Measurements from ENCODE around the gene ABLIM3. TPM values are rescaled to one million over a fixed set of nuclear protein-coding genes. Genes with fewer than 3 reads are reported as not detected.

The ABLIM3 gene
- total and polyA plus RNA-seq, 12 donors = 1.6 to 27.6 (median 12.9) TPM

DNA sequence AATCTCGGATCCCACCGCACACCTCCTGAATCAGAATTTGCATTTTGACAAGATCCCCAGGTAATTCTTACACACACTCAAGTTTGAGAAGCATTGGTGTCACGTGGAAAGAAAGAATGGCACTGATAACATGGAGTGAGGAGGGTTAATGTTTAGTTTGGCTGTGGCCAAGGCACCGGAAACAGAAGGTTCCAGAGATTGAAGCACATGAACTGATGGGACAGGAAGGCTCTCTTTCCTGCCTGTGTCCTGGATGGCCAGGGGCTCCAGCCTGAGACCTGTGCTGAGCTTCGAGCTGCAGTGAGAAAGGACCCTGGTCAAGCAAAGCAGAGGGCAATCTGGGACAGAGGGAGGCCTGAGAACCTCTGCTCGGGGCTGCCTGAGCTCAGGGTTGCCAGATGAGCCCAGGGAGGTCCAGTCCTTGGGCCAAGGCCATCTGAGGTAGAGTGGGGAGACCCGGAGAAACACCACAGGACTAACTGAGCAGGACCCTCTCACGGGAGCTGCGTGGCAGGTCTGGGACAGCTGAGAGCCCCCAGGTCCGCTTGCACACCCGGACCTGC lies 157.6 kb downstream of the ABLIM3 start:
- no peak for TF ChIP-seq POLR2A (IDR thresholded peaks at IDR 0.05)
- TF ChIP-seq, protein P1, sequence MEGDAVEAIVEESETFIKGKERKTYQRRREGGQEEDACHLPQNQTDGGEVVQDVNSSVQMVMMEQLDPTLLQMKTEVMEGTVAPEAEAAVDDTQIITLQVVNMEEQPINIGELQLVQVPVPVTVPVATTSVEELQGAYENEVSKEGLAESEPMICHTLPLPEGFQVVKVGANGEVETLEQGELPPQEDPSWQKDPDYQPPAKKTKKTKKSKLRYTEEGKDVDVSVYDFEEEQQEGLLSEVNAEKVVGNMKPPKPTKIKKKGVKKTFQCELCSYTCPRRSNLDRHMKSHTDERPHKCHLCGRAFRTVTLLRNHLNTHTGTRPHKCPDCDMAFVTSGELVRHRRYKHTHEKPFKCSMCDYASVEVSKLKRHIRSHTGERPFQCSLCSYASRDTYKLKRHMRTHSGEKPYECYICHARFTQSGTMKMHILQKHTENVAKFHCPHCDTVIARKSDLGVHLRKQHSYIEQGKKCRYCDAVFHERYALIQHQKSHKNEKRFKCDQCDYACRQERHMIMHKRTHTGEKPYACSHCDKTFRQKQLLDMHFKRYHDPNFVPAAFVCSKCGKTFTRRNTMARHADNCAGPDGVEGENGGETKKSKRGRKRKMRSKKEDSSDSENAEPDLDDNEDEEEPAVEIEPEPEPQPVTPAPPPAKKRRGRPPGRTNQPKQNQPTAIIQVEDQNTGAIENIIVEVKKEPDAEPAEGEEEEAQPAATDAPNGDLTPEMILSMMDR (IDR thresholded peaks at IDR 0.05) = no peak
- H3K4me1 ChIP-seq (replicated peaks in 1 of 2) = no peaks in the 10 kb centered on the region
- H3K27me3 ChIP-seq = no peaks in the 10 kb centered on the region
- no peak overlapping the region for H3K4me3 ChIP-seq
- no peaks in the 10 kb centered on the region for H3K9me3 ChIP-seq (replicated peaks in 1 of 3)
- peak overlapping the region in 2 of 5 donors; percentile 19 to 82 for H3K27ac ChIP-seq
- intact Hi-C loops (cut with DNase I) = no loop called here
- H3K36me3 ChIP-seq (replicated peaks in 1 of 2) = no peaks in the 10 kb centered on the region
- peak in 4 of 7 donors; percentile 32 to 68 (median 46) for DNase-seq
- WGBS, 4 donors = 46 to 76% (median 57%) methylated on average over 4 to 11 of the region's 11 CpGs

GRCh38 chr5:149299451-149300054 lies 158.3 kb downstream of the ABLIM3 start:
- no peaks in the 10 kb centered on the region for H3K4me1 ChIP-seq (replicated peaks in 1 of 2)
- 60 to 79% (median 64%) methylated on average over 1 to 14 of the region's 14 CpGs for WGBS, 4 donors
- no peak for TF ChIP-seq POLR2A (IDR thresholded peaks at IDR 0.05)
- TF ChIP-seq, protein P1 (IDR thresholded peaks at IDR 0.05) = no peak
- H3K27ac ChIP-seq = peak overlapping the region in 1 of 5 donors; percentile 82
- no peaks in the 10 kb centered on the region for H3K9me3 ChIP-seq (replicated peaks in 1 of 3)
- H3K4me3 ChIP-seq = no peak overlapping the region
- DNase-seq = no peak
- intact Hi-C loops (cut with DNase I) = no loop called here
- no peaks in the 10 kb centered on the region for H3K27me3 ChIP-seq
- H3K36me3 ChIP-seq (replicated peaks in 1 of 2) = no peaks in the 10 kb centered on the region

GRCh38 chr5:149300441-149300840 lies 159.1 kb downstream of the ABLIM3 start:
- no peak for DNase-seq
- H3K4me3 ChIP-seq = no peak overlapping the region
- 90 to 98% (median 92%) methylated on average over 6 of the region's 6 CpGs for WGBS, 4 donors
- no peaks in the 10 kb centered on the region for H3K9me3 ChIP-seq (replicated peaks in 1 of 3)
- H3K27ac ChIP-seq = no peak overlapping the region
- no peaks in the 10 kb centered on the region for H3K36me3 ChIP-seq (replicated peaks in 1 of 2)
- TF ChIP-seq POLR2A (IDR thresholded peaks at IDR 0.05) = no peak
- TF ChIP-seq, protein P1 (IDR thresholded peaks at IDR 0.05) = no peak
- no peaks in the 10 kb centered on the region for H3K27me3 ChIP-seq
- H3K4me1 ChIP-seq (replicated peaks in 1 of 2) = no peaks in the 10 kb centered on the region
- intact Hi-C loops (cut with DNase I) = no loop called here

- no peak for DNase-seq
- intact Hi-C loops (cut with DNase I) = no loop called here
- Histone ChIP-seq H3K4me3 (no peak overlapping the region), H3K4me1 (replicated peaks in 1 of 2) (no peaks in the 10 kb centered on the region), H3K36me3 (replicated peaks in 1 of 2) (no peaks in the 10 kb centered on the region), H3K27me3 (no peaks in the 10 kb centered on the region), H3K9me3 (replicated peaks in 1 of 3) (no peaks in the 10 kb centered on the region), H3K27ac (no peak overlapping the region)
- WGBS, 4 donors = 80 to 93% (median 91%) methylated on average over 10 to 13 of the region's 13 CpGs
- TF ChIP-seq, protein P1 (IDR thresholded peaks at IDR 0.05) = no peak
- no peak for TF ChIP-seq POLR2A (IDR thresholded peaks at IDR 0.05)
Observed at GRCh38 chr5:149301049-149301743, 159.9 kb downstream of the ABLIM3 start.

Data from adrenal gland (tissue), 12 donors.